Rectal smooth muscle tissue (tissue), 1 donor: ENCODE data around the gene ALG9.

ENCODE experiments used
- H3K27ac ChIP-seq: one replicate; pipeline ENCODE4 v1.7.0; 2013; ENCODE audit warnings: low read depth, low read length, inconsistent platforms
- H3K27me3 ChIP-seq: one replicate; pipeline ENCODE4 v1.7.0; 2013; ENCODE audit warnings: low read length; ENCODE audit not compliant: control insufficient read depth, insufficient read depth
- H3K36me3 ChIP-seq: one replicate; pipeline ENCODE4 v1.7.0; 2013; ENCODE audit warnings: low read length; ENCODE audit not compliant: control insufficient read depth, insufficient read depth
- H3K4me1 ChIP-seq: one replicate; pipeline ENCODE4 v1.7.0; 2013; ENCODE audit warnings: low read length; ENCODE audit not compliant: control insufficient read depth, insufficient read depth
- H3K4me3 ChIP-seq: one replicate; pipeline ENCODE4 v1.7.0; 2013; ENCODE audit warnings: low read length
- H3K9ac ChIP-seq: one replicate; pipeline ENCODE4 v1.7.0; 2013; ENCODE audit warnings: low read length

Gene ALG9

DNA sequence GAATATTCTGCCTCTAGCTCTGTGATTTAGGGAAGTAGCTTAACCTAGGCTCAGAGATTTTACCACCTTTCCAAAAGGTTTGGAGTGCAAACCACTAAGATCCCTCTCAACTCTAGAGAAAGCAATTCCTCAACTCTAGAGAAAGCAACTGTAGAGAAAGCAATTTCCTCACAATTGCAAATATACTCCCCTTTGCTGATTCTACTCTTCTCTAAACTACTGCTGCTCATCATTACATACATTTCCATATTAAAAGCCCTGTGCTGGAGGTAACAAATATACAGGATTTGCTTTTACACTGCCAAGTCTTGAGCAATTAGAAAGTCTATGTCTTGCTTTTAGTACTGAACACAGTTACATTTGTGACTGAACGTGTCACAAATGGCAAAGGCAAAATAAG, 48.2 kb downstream of the ALG9 start:
- Histone ChIP-seq H3K27me3 (no peaks in the 10 kb centered on the region), H3K9ac (no peak overlapping the region), H3K36me3 (no peaks in the 10 kb centered on the region), H3K4me1 (peaks cover 5% of the 10 kb centered on the region), H3K4me3 (no peak overlapping the region), H3K27ac (no peak overlapping the region)

- no peak overlapping the region for H3K9ac ChIP-seq
- no peak overlapping the region for H3K4me3 ChIP-seq
- no peaks in the 10 kb centered on the region for H3K27me3 ChIP-seq
- H3K4me1 ChIP-seq = peaks cover 6% of the 10 kb centered on the region
- no peaks in the 10 kb centered on the region for H3K36me3 ChIP-seq
- peak overlapping the region; percentile 52 for H3K27ac ChIP-seq
Measured at GRCh38 chr11:111819829-111820237, 51.5 kb downstream of the ALG9 start.

DNA sequence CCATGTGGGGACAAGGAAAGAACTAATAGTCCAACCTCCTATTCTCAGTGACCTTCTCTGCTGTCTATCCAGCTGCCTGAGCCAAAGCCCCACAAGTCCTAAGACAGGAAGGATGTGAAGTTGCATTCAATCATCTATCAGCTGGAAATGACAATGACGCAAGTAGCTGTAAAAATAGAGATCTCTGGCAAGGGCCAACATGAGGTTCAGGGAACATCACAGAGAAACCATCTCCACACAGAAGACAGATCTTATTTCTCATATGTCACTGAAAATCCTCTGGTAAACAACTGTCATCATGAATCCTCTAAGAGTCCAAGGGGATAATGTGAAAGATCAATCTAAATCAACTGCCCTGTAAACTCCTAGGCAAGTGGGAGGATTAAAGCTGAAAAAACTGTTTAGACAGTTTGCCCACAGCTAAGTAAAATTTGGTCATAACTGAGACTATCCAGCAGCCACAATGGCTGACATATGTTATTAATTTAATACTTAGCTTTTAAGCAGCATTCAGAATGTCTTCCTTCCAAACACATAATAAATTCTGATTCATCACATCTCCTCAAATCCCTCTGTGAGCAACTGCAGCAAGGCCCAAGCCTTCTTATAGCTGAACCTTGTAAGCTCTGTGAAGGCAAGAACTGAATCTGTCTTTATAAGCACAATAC, 52.1 kb downstream of the ALG9 start:
- H3K36me3 ChIP-seq = no peaks in the 10 kb centered on the region
- H3K4me1 ChIP-seq = peaks cover 10% of the 10 kb centered on the region
- H3K9ac ChIP-seq = no peak overlapping the region
- H3K4me3 ChIP-seq = no peak overlapping the region
- peak overlapping the region; percentile 52 for H3K27ac ChIP-seq
- H3K27me3 ChIP-seq = no peaks in the 10 kb centered on the region

GRCh38 chr11:111815489-111815888, 55.9 kb downstream of the ALG9 start:
- Histone ChIP-seq H3K27ac (peak overlapping the region; percentile 65), H3K36me3 (no peaks in the 10 kb centered on the region), H3K27me3 (no peaks in the 10 kb centered on the region), H3K4me3 (no peak overlapping the region), H3K4me1 (peaks cover 13% of the 10 kb centered on the region), H3K9ac (no peak overlapping the region)

DNA sequence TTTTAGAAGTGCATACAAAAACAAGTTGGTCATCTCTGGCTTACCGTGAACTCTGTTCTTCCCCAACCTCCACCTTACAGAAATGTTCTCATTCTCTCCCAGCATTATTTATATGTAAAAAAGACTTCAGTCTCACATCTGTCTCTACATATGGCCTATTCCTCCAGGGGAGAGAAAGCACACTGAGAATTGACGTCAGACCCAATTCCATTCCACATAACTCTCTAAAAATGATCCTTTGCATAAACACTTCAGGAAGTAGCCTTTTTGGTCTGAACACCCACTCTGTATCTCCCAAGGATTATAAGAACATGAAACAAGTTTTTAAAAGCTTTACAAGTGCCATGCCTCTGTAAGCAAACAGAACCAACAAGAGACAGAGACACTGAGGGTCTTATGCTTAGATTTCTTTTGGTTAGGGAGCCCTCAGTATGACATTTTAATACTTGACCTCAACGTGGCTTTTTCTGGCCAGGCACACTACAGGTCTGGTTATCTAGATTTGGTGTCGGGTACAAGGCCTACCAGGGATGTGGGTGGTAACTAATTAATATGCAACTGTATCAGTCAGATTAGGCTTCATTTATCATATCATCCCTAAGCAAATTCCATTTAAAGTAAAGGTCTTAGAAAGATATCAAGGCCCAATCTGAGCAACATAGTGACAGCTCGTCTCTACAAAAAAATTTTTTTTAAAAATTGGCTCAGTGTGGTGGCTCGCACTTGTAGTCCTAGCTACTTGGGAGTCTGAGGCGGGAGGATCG, 56.6 kb downstream of the ALG9 start:
- H3K27me3 ChIP-seq = no peaks in the 10 kb centered on the region
- H3K9ac ChIP-seq = no peak overlapping the region
- peak overlapping the region; percentile 65 for H3K27ac ChIP-seq
- H3K4me3 ChIP-seq = no peak overlapping the region
- H3K36me3 ChIP-seq = no peaks in the 10 kb centered on the region
- peaks cover 10% of the 10 kb centered on the region for H3K4me1 ChIP-seq

GRCh38 chr11:111814106-111814505, 57.3 kb downstream of the ALG9 start:
- H3K4me1 ChIP-seq = peaks cover 8% of the 10 kb centered on the region
- no peak overlapping the region for H3K9ac ChIP-seq
- no peaks in the 10 kb centered on the region for H3K27me3 ChIP-seq
- no peak overlapping the region for H3K4me3 ChIP-seq
- peak overlapping the region; percentile 65 for H3K27ac ChIP-seq
- no peaks in the 10 kb centered on the region for H3K36me3 ChIP-seq

GRCh38 chr11:111812211-111812610, 59.2 kb downstream of the ALG9 start:
- Histone ChIP-seq H3K36me3 (no peaks in the 10 kb centered on the region), H3K27ac (no peak overlapping the region), H3K9ac (no peak overlapping the region), H3K4me3 (no peak overlapping the region), H3K4me1 (peaks cover 8% of the 10 kb centered on the region), H3K27me3 (no peaks in the 10 kb centered on the region)

- H3K9ac ChIP-seq = no peak overlapping the region
- H3K27me3 ChIP-seq = no peaks in the 10 kb centered on the region
- H3K36me3 ChIP-seq = no peaks in the 10 kb centered on the region
- no peak overlapping the region for H3K27ac ChIP-seq
- H3K4me1 ChIP-seq = peaks cover 8% of the 10 kb centered on the region
- no peak overlapping the region for H3K4me3 ChIP-seq
Measured at GRCh38 chr11:111811445-111811844, 59.9 kb downstream of the ALG9 start.

DNA sequence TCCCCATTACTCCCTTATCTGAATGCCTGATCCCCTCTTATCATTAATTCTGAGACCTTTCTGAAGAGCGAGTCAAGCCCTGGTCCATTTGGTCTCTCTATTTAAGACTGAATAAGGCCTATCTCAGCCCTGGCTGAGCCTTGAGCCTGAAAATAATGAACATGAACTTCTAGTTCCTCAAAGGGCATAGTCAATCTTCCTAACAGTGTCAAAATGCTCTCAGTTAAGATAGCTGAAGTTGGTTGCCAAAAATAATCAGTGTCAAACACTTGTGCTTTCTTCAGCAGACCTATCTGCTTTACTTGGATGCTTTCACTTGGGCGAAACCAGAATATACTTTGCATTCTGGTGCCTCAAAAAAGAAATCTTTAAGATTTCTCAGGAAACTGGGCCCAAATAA, 62.5 kb downstream of the ALG9 start:
- Histone ChIP-seq H3K27me3 (no peaks in the 10 kb centered on the region), H3K9ac (no peak overlapping the region), H3K4me1 (no peaks in the 10 kb centered on the region), H3K4me3 (no peak overlapping the region), H3K27ac (no peak overlapping the region), H3K36me3 (no peaks in the 10 kb centered on the region)

- H3K27ac ChIP-seq = no peak overlapping the region
- no peak overlapping the region for H3K4me3 ChIP-seq
- no peaks in the 10 kb centered on the region for H3K27me3 ChIP-seq
- H3K9ac ChIP-seq = no peak overlapping the region
- H3K36me3 ChIP-seq = no peaks in the 10 kb centered on the region
- H3K4me1 ChIP-seq = no peaks in the 10 kb centered on the region
Measured at GRCh38 chr11:111808063-111808588, 63.3 kb downstream of the ALG9 start.

DNA sequence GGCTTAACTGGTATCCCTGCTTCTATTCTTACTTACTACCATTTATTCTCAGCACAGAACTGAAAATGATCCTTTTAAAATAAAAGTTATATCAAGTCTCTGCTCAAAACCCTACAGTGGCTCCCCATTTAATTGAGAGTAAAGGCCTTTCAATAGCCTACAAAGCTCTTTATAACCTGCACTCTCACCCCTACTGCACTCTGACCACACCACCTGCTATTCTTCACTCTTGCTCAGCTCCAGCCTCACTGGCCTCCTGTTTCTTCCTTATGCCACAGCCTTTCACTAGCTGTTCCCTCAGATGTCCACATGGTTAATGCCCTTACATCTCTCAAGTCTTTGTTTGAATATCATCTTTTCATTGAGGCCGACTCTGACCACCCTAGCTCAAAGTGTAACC, 64.3 kb downstream of the ALG9 start:
- Histone ChIP-seq H3K27me3 (no peaks in the 10 kb centered on the region), H3K9ac (no peak overlapping the region), H3K4me1 (no peaks in the 10 kb centered on the region), H3K36me3 (no peaks in the 10 kb centered on the region), H3K4me3 (no peak overlapping the region), H3K27ac (no peak overlapping the region)

- Histone ChIP-seq H3K9ac (no peak overlapping the region), H3K4me1 (no peaks in the 10 kb centered on the region), H3K27ac (no peak overlapping the region), H3K27me3 (no peaks in the 10 kb centered on the region), H3K36me3 (no peaks in the 10 kb centered on the region), H3K4me3 (no peak overlapping the region)
Measured at GRCh38 chr11:111801135-111801534, 70.2 kb downstream of the ALG9 start.

- H3K27ac ChIP-seq = no peak overlapping the region
- H3K9ac ChIP-seq = no peak overlapping the region
- no peak overlapping the region for H3K4me3 ChIP-seq
- H3K36me3 ChIP-seq = no peaks in the 10 kb centered on the region
- H3K27me3 ChIP-seq = no peaks in the 10 kb centered on the region
- H3K4me1 ChIP-seq = no peaks in the 10 kb centered on the region
Measured at GRCh38 chr11:111798279-111798678, 73.1 kb downstream of the ALG9 start.
